GM12878 (cell line): Measurements from ENCODE around the gene SIRT5. TPM values are rescaled to one million over a fixed set of nuclear protein-coding genes. Genes with fewer than 3 reads are reported as not detected.
A peak's percentile ranks its signal among the peaks of the same experiment; 100 is the strongest.

Experiments used
- ATAC-seq: fragments of 200-7000 bp; cut with Tn5 transposase; 3 replicates; pipeline ENCODE4 v1.9.1; 2020; ENCODE audit warnings: mild to moderate bottlenecking, moderate library complexity
- BruUV-seq: library from RNA; stranded (reverse); fragments of 400-500 nt; replicated peaks from 2 replicates; lab custom pipeline; 2021; lab: Mats Ljungman, UMichigan
- CTCF ChIA-PET: fragments of 300-600 bp; sonication (Branson Sonifier 250); formaldehyde crosslinking; extraction: SDS; loops from one replicate; lab custom pipeline; 2021; ENCODE audit warnings: inconsistent platforms; lab: Yijun Ruan, JAX
- POLR2A ChIA-PET: fragments of 350-600 bp; formaldehyde crosslinking; extraction: SDS; loops from one replicate; lab custom pipeline; 2021; ENCODE audit warnings: inconsistent platforms; lab: Charles Lee
- RAD21 ChIA-PET: fragments of 300-600 bp; sonication (Branson Sonifier 250); formaldehyde crosslinking; loops from one replicate; lab custom pipeline; 2023; ENCODE audit warnings: antibody characterized with exemption; ENCODE audit not compliant: unreplicated experiment; lab: Charles Lee
- SMC1A ChIA-PET: fragments of 300-600 bp; sonication (Branson Sonifier 250); formaldehyde crosslinking; loops from one replicate; lab custom pipeline; 2023; ENCODE audit not compliant: unreplicated experiment, uncharacterized antibody; lab: Charles Lee
- DNase-seq: peaks from one replicate; pipeline ENCODE4 v3.0.0-alpha.2; 2011; ENCODE audit warnings: low read depth, low spot score
- FAIRE-seq: peaks from 3 replicates; lab custom pipeline; 2011; peaks lifted over from hg19 to GRCh38; lab: Jason Lieb, UNC
- H2AFZ ChIP-seq: 2 replicates; pipeline ENCODE4 v1.6.0; 2011; ENCODE audit warnings: low read depth, low read length, control low read depth; ENCODE audit not compliant: control insufficient read depth
- H3K27ac ChIP-seq: 2 replicates; pipeline ENCODE4 v1.5.1; 2011; ENCODE audit warnings: control low read depth; ENCODE audit not compliant: control insufficient read depth, insufficient read depth
- H3K27me3 ChIP-seq, 2 experiments: replicated peaks in 1 of 2; 2 replicates each; pipeline versions ENCODE4 v1.6.0 to v1.6.1; 2011; ENCODE audit warnings: low read length in 1 of 2; ENCODE audit not compliant: control insufficient read depth in 2 of 2, insufficient read depth in 2 of 2
- H3K36me3 ChIP-seq, 2 experiments: 2 replicates each; pipeline ENCODE4 v1.5.1; 2011; ENCODE audit warnings: low read length in 1 of 2; ENCODE audit not compliant: control insufficient read depth in 2 of 2, insufficient read depth in 2 of 2
- H3K4me1 ChIP-seq: 2 replicates; pipeline ENCODE4 v1.6.1; 2011; ENCODE audit warnings: mild to moderate bottlenecking, low read length, moderate library complexity, mixed read lengths; ENCODE audit not compliant: control insufficient read depth, insufficient read depth
- H3K4me2 ChIP-seq: 2 replicates; pipeline ENCODE4 v1.6.0; 2011; ENCODE audit warnings: control low read depth; ENCODE audit not compliant: control insufficient read depth, insufficient read depth
- H3K4me3 ChIP-seq: fragments of 200-600 bp; sonication (generic); 2 replicates; pipeline ENCODE4 v1.5.1; 2016
- H3K79me2 ChIP-seq: 2 replicates; pipeline ENCODE4 v1.6.0; 2011; ENCODE audit warnings: low read length; ENCODE audit not compliant: control insufficient read depth, insufficient read depth
- H3K9ac ChIP-seq: 2 replicates; pipeline ENCODE4 v1.8.0; 2011; ENCODE audit warnings: low read length, control low read depth, mixed read lengths; ENCODE audit not compliant: control insufficient read depth, insufficient read depth
- H3K9me3 ChIP-seq: replicated peaks from 3 replicates; pipeline ENCODE4 v1.5.1; 2011; ENCODE audit warnings: mild to moderate bottlenecking, low read length; ENCODE audit not compliant: control insufficient read depth, insufficient read depth
- H4K20me1 ChIP-seq: 2 replicates; pipeline ENCODE4 v1.6.0; 2011; ENCODE audit not compliant: control insufficient read depth, insufficient read depth
- BACH1 ChIP-seq: fragments of 450-650 bp; IDR thresholded peaks from 2 replicates; pipeline ENCODE4 v1.6.1; 2017; ENCODE audit warnings: mild to moderate bottlenecking, borderline replicate concordance
- ESRRA ChIP-seq: IDR thresholded peaks from 2 replicates; pipeline ENCODE4 v1.6.1; 2012; ENCODE audit warnings: mild to moderate bottlenecking, low read length, improper control_type of control experiment
- HDGF ChIP-seq: fragments of 450-650 bp; IDR thresholded peaks from 2 replicates; pipeline ENCODE4 v1.6.1; 2016; ENCODE audit warnings: antibody characterized with exemption
- IKZF1 ChIP-seq: fragments of 450-650 bp; conservative IDR thresholded peaks from 2 replicates; pipeline ENCODE4 v1.6.1; 2017; ENCODE audit warnings: antibody characterized with exemption, mild to moderate bottlenecking
- KLF5 ChIP-seq: fragments of 450-650 bp; IDR thresholded peaks from 2 replicates; pipeline ENCODE4 v1.6.1; 2014; ENCODE audit warnings: mild to moderate bottlenecking; ENCODE audit not compliant: partially characterized antibody
- NKRF ChIP-seq: fragments of 450-650 bp; conservative IDR thresholded peaks from 2 replicates; pipeline ENCODE4 v1.6.1; 2017; ENCODE audit warnings: mild to moderate bottlenecking, moderate library complexity
- POLR2AphosphoS5 ChIP-seq: IDR thresholded peaks from 2 replicates; pipeline ENCODE4 v1.6.1; 2011; ENCODE audit warnings: mild to moderate bottlenecking, low read length, inconsistent platforms
- SRF ChIP-seq, 2 experiments: IDR thresholded peaks; 2 replicates each; pipeline ENCODE4 v1.6.1; 2011; ENCODE audit warnings: low read depth in 2 of 2, low read length in 2 of 2, mild to moderate bottlenecking in 1 of 2, moderate library complexity in 1 of 2
- STAT1 ChIP-seq: fragments of 450-650 bp; conservative IDR thresholded peaks from 2 replicates; pipeline ENCODE4 v1.6.1; 2014; ENCODE audit warnings: antibody characterized with exemption, mild to moderate bottlenecking
- TCF7 ChIP-seq: IDR thresholded peaks from 2 replicates; pipeline ENCODE4 v1.6.1; 2014; ENCODE audit warnings: antibody characterized with exemption, borderline replicate concordance
- WRNIP1 ChIP-seq: IDR thresholded peaks from 2 replicates; pipeline ENCODE4 v1.6.1; 2011; ENCODE audit warnings: low read depth, low read length, improper control_type of control experiment, borderline replicate concordance
- YY1 ChIP-seq: IDR thresholded peaks from 2 replicates; pipeline ENCODE4 v1.6.1; 2011; ENCODE audit warnings: low read depth, mild to moderate bottlenecking, low read length
- ZNF207 ChIP-seq: fragments of 450-650 bp; IDR thresholded peaks from 2 replicates; pipeline ENCODE4 v1.6.1; 2014; ENCODE audit warnings: antibody characterized with exemption, mild to moderate bottlenecking, borderline replicate concordance
- ZZZ3 ChIP-seq: IDR thresholded peaks from 2 replicates; pipeline ENCODE4 v1.6.1; 2011; ENCODE audit warnings: low read depth; ENCODE audit not compliant: control insufficient read depth, insufficient read length
- WGBS: methylation state at CpG from one replicate; pipeline ENCODE4 v1.1.6; 2016; ENCODE audit warnings: low lambda C conversion rate; ENCODE audit not compliant: insufficient replicate concordance, insufficient coverage; ENCODE audit errors: missing lambda C conversion rate; 5-methylcytosine and 5-hydroxymethylcytosine counted together
- in situ Hi-C: fragments of 300-500 bp; cut with MboI; formaldehyde crosslinking; loops from 9 replicates; pipeline ENCODE4 v1.14.3; 2018; ENCODE audit warnings: mixed read lengths
- intact Hi-C: fragments of 100-400 bp; cut with micrococcal nuclease; formaldehyde crosslinking; loops from one replicate; pipeline ENCODE4 v1.14.2; 2022; ENCODE audit not compliant: unreplicated experiment
- polyA plus RNA-seq, 11 experiments: library from polyadenylated mRNA; depleted of rRNA in 4 of 11; unstranded in 6 of 11; stranded (reverse) in 5 of 11; fragments of >200 nt; fragmentation: Nextera tagmentation in 4 of 11; fragmentation: Illumina TruSeq in 1 of 11; extraction: Ambion mirVana in 4 of 11; extraction: Trizol in 1 of 11; gene quantifications; 1 replicate in 1 of 11; 2 replicates in 10 of 11; pipeline versions ENCODE4 v1.2.1 to v1.2.3, GENCODE V29; 2011 to 2016; ENCODE audit warnings: inconsistent platforms in 2 of 11, missing spikeins in 2 of 11, low read depth in 1 of 11
- total RNA-seq, 4 experiments: library from RNA; depleted of rRNA in 3 of 4; stranded (reverse); fragments of >200 nt in 3 of 4; fragmentation: Illumina TruSeq in 1 of 4; extraction: Trizol in 1 of 4; gene quantifications; 2 replicates each; pipeline versions ENCODE4 v1.2.1 to v1.2.3, GENCODE V29; 2013 to 2021
- TF ChIP-seq, protein P1 (sequence below): fragments of 450-650 bp; IDR thresholded peaks from 2 replicates; pipeline ENCODE4 v1.6.1; 2017; ENCODE audit warnings: mild to moderate bottlenecking

The SIRT5 gene
- total and polyA plus RNA-seq, 10 of the 15 experiments (the other 5 are each of a cell fraction or from before 2014, with no cell fraction given) = 1.7 to 12.4 (median 10.0) TPM

GRCh38 chr6:13576017-13576416 lies 1.6 kb downstream of the SIRT5 start:
- TF ChIP-seq ZZZ3 = no peak
- peak; percentile 30; the same call in 1 of the 2 replicates for TF ChIP-seq TCF7
- TF ChIP-seq, all 136 proteins: peak for 1
- ChIA-PET CTCF (interaction anchor here (0.6 to 3.7 kb wide), 23 partner anchors 13 to 381 kb away, joined by 3 to 52 read pairs (median 9); partner anchors contain the start of genes NOL7 and TBC1D7), SMC1A (interaction anchor here (0.8 to 2.7 kb wide), 10 partner anchors 19 to 243 kb away, joined by 3 to 30 read pairs (median 8); no protein-coding TSS in a partner anchor), POLR2A (interaction anchor here (0.5 to 1.0 kb wide), 3 partner anchors 192 to 300 kb away, joined by 3 to 6 read pairs (median 4); no protein-coding TSS in a partner anchor), RAD21 (interaction anchor here (0.7 to 3.0 kb wide), 19 partner anchors 12 to 347 kb away, joined by 3 to 42 read pairs (median 11); partner anchors contain the start of genes GFOD1 and NOL7)
- Histone ChIP-seq H3K9me3 (no peaks in the 10 kb centered on the region), H3K27me3 (no peaks in the 10 kb centered on the region), H3K4me1 (peaks cover 4% of the 10 kb centered on the region), H3K4me2 (peak overlapping the region; percentile 39), H3K27ac (no peak overlapping the region), H2AFZ (no peak overlapping the region), H3K79me2 (peaks cover 8% of the 10 kb centered on the region), H3K9ac (no peak overlapping the region), H3K36me3 (no peaks in the 10 kb centered on the region), H3K4me3 (no peak overlapping the region; the same call in 1 of the 2 replicates), H4K20me1 (no peaks in the 10 kb centered on the region)
- DNase-seq (no peak), FAIRE-seq (no peak), ATAC-seq (no peak)
- no TSS peak for BruUV-seq
- 43% methylated on average over 3 of the region's 3 CpGs for WGBS
- in situ Hi-C loops (no loop called here), intact Hi-C loops (no loop called here)

- ChIA-PET CTCF (interaction anchor here (0.6 kb wide), 1 partner anchor 81 kb away, joined by 3 read pairs; no protein-coding TSS in a partner anchor), POLR2A (no interaction called here), RAD21 (interaction anchor here (0.7 kb wide), 1 partner anchor 750 kb away, joined by 3 read pairs; no protein-coding TSS in a partner anchor), SMC1A (no interaction called here)
- no peak for FAIRE-seq
- no peak overlapping the region for H3K4me2 ChIP-seq
- no peak overlapping the region for H3K27ac ChIP-seq
- 95% methylated on average over 3 of the region's 3 CpGs for WGBS
- H3K79me2 ChIP-seq = peaks cover 8% of the 10 kb centered on the region
- no peak for ATAC-seq
- no peaks in the 10 kb centered on the region for H3K27me3 ChIP-seq
- no TSS peak for BruUV-seq
- no peak overlapping the region for H2AFZ ChIP-seq
- H3K36me3 ChIP-seq = no peaks in the 10 kb centered on the region
- peaks cover 4% of the 10 kb centered on the region for H3K4me1 ChIP-seq
- no peak overlapping the region for H3K4me3 ChIP-seq
- H3K9ac ChIP-seq = no peak overlapping the region
- H3K9me3 ChIP-seq = no peaks in the 10 kb centered on the region
- in situ Hi-C loops (no loop called here), intact Hi-C loops (no loop called here)
- no peaks in the 10 kb centered on the region for H4K20me1 ChIP-seq
- no peak for DNase-seq
- TF ChIP-seq HDGF (no peak), NKRF (no peak), IKZF1 (no peak), BACH1 (no peak), ESRRA (no peak), POLR2AphosphoS5 (no peak), WRNIP1 (no peak), ZNF207 (no peak), STAT1 (no peak), KLF5 (no peak), SRF (IDR thresholded peaks at IDR 0.05; ENCODE audit: low read depth in 2 of 2, low read length in 2 of 2) (no peak), YY1 (no peak)
- TF ChIP-seq, protein P1, sequence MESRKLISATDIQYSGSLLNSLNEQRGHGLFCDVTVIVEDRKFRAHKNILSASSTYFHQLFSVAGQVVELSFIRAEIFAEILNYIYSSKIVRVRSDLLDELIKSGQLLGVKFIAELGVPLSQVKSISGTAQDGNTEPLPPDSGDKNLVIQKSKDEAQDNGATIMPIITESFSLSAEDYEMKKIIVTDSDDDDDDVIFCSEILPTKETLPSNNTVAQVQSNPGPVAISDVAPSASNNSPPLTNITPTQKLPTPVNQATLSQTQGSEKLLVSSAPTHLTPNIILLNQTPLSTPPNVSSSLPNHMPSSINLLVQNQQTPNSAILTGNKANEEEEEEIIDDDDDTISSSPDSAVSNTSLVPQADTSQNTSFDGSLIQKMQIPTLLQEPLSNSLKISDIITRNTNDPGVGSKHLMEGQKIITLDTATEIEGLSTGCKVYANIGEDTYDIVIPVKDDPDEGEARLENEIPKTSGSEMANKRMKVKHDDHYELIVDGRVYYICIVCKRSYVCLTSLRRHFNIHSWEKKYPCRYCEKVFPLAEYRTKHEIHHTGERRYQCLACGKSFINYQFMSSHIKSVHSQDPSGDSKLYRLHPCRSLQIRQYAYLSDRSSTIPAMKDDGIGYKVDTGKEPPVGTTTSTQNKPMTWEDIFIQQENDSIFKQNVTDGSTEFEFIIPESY = no peak
These were observed 3.5 kb downstream of the SIRT5 start for GRCh38 chr6:13577926-13578325.
